OCI-M1 (cell line): ENCODE results near the gene PLA2G6.
A peak's percentile ranks its signal among the peaks of the same experiment; 100 is the strongest.
"Not testable (repeated sequence)": the region's sequence is repeated elsewhere in the genome, so short reads cannot be mapped to it uniquely, and the experiment has no call there.

Experiments used
- DNase-seq: peaks from one replicate; lab custom pipeline; 2025; lab: John Stamatoyannopoulos, UW

Gene PLA2G6

DNA sequence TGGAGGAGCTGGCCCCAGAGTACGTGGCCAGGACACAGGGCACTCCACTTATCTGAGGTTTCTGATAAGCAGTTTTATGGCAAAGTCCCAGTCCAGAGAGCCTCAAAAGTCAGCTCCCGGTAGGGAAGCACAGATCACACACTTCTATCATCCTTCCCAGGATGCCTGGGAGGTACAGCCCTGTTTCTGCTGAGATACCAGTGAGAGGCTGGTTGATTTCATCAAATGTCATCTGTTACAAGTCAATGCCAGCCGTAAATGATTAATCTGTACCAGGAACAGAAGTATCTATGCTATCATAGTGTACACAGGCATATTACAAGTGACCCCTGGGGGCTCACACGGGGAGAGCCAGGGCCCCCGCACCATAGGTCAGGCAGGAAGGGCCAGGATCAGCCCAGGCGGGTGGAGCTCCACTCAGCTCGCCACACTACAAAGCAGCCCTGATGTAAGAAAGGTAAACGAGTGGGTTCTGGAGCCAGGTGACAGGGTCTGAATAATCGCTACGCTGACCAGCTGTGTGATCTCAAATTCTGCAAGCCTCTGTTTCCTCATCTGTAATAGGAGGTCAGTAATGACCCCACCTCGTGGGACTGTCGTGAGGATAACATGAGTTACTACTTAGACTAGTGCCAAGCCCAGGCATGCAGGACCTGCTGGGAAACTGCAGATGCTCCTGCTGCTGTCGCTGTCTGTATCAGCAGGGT lies 17.6 kb downstream of the PLA2G6 start:
- DNase-seq, result peak; percentile 41

DNA sequence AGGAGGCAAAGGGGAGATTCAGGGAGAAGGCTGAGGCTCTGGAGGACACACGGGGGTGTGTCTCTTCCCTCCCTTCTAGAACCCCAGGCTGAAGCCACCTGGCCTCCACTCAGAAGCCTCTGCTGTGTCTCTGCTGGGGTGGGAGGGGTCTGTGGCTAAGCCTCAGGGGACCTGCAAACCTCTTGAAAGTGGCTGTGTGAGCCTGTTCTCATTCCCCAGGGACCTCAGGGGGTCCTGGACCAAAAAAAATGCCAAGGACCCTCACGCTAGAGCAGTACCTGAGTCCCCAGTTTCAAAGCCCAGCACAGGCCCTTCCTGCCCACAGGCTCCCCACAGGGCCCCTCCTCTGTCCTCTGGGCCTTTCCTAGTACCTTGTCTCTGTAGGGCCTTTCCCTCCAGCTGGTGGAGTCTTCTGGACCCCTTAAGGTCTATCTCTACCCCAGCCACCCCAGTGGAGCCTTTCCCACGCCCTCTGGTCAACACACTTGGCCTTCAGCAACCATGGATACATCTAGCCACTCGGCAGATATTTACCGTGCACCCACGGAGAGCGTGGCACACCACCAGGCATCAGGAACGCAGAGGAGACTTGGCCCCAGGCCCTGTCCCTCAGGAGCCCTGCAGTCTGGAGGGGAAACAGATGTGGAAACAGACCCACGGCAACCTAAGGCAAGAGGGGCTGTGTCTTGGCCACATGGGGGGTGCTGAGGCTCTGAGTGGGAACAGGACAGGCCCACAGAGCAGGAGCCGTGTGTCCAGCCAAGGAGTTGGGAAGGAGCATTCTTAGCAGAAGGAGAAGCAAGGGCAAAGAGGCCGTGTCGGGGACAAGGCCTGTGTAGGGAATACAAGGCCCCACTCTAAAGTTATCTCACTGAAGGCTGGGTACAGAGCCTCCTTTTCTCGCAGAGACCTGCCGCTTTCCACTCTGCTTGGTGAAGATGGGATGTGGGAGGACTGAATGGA lies 18.5 kb downstream of the PLA2G6 start:
- DNase-seq, result no peak

DNA sequence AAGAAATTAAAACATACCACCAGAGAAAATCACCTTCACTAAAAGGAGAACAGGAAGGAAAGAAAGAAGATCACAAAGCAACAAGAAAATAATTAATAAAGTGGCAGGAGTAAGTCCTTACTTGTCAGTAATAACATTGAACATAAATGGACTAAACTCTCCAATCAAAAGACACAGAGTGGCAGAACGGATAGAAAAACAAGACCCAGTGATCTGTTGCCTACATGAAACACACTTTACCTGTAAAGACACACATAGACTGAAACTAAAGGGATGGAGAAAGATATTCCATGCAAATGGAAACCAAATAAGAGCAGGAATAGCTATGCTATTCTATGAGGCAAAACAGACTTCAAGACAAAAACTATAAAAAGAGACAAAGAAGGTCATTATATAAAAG lies 25.9 kb downstream of the PLA2G6 start:
- DNase-seq, result no peak

GRCh38 chr22:38154563-38154915 lies 27.1 kb downstream of the PLA2G6 start:
- not testable (repeated sequence) for DNase-seq

DNA sequence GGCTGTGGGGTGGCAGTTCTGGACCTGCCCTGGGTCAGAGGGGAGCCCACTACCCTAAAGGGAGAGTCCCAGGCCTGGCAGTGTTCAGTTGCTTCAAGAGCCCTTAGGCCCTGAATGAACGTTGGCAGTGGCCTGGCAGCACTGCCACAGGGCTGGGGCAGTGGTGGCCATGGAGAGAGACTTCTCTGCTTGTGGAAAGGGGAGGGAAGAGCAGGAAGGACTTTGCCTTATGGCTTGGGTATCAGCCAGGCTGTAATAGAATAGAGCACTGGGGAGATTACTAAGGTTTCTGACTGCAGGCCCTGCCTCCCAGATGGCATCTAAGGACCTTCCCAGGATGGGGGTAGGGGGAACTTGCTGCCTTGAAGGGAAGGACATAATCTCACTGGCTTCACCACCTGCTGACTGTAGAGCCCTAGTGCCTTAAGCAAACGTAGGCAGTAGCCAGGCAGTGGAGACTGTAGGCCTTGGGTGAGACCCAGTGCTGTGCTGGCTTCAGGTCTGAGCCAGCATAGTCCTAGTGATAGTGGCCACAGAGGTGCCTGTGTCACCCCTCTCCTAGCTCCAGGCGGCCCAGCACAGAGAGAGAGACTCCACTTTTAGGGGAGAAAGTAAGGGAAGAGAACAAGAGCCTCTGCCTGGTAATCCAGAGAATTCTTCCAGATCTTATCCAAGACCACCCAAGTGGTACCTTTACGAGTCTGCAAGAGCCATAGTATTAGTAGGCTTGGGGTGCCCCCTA lies 27.6 kb downstream of the PLA2G6 start:
- DNase-seq, result peak; percentile 22

DNA sequence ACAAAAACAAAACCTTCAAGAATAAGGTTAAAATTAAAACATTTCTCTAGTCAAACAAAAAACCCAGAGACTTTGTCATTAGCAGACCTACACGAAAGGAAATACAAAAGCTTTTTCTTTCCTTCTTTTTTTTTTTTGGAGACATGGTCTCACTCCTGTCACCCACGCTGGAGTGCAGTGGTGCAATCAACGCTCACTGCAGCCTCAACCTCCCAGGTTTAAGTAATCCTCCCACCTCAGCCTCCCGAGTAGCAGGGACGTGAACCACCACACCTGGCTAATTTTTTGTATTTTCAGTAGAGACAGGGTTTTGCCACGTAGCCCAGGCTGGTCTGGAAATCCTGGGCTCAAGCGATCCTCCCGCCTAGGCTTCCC lies 30.5 kb downstream of the PLA2G6 start:
- DNase-seq, result no peak

DNA sequence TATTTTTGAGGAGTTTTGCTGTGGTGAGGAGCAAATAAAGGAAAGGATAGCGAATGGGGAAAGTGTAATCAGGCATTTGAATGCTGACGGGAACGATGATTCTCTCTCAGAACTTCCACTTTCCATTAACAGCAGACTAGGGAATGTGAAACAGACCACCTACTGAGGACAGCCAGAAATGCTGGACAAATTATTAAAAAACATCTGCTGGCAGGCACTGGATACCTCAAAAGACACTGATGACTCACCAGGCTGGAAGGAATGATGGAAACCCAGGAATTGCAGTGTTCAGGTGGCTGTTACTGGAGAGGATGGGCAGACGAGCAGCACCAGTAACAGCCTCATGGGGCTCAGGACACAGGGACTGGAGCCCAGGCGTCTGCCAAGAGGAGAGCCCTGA lies 33.4 kb downstream of the PLA2G6 start:
- peak; percentile 27 for DNase-seq

GRCh38 chr22:38146166-38146565 lies 35.5 kb downstream of the PLA2G6 start:
- DNase-seq, result not testable (repeated sequence)

GRCh38 chr22:38144025-38144405 lies 37.6 kb downstream of the PLA2G6 start:
- peak; percentile 34 for DNase-seq

- DNase-seq, result peak; percentile 55
Observed at GRCh38 chr22:38142606-38143005, 39.0 kb downstream of the PLA2G6 start.

- peak; percentile 27 for DNase-seq
Observed at GRCh38 chr22:38141217-38141973, 40.2 kb downstream of the PLA2G6 start.

GRCh38 chr22:38139901-38140300 lies 41.7 kb downstream of the PLA2G6 start:
- no peak for DNase-seq

GRCh38 chr22:38138961-38139360 lies 42.7 kb downstream of the PLA2G6 start:
- DNase-seq, result no peak

- DNase-seq, result no peak
Observed at GRCh38 chr22:38137876-38138687, 43.5 kb downstream of the PLA2G6 start.

- DNase-seq, result no peak
Observed at GRCh38 chr22:38136607-38137006, 45.0 kb downstream of the PLA2G6 start.

GRCh38 chr22:38135133-38135706 lies 46.4 kb downstream of the PLA2G6 start:
- peak; percentile 2 for DNase-seq

DNA sequence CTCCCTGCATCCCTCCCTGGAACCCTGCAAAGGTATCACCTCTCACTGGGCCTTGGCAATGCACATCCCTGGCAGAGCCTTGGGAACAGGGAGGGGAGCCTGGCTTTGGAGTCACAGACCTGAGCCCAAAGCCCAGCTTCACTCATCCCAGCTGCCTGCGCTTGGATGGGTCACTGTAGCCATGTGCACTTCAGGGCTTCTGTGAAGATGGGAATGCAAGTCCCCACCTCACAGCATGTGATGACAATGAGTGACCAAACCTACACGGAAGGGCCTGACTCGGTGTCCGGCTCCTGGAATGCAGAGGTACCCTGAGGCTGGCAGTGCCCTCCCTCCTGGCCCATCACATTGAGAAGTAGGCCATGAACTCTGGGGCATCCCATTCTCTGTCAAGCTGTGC lies 48.3 kb downstream of the PLA2G6 start:
- DNase-seq, result no peak

DNA sequence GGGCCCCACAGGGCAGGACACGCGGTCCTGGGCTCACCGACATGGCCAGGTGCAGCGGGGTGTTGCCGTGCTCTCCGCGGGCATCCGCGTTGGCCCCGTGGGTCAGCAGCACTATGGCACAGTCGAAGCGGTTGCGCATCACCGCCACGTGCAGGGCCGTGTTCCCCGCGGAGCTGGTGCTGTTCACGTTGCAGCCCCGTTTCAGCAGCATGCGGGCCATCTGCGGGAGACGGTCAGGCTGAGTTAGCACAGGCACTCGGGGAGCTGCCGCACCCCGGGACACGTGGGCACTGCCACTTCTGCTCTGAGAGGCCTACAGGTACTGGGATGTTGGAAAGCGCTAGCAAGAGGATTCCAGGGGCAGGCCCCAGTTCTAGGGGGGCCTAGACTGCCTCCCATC lies 48.8 kb downstream of the PLA2G6 start:
- no peak for DNase-seq

- no peak for DNase-seq
Observed at GRCh38 chr22:38132136-38132535, 49.5 kb downstream of the PLA2G6 start.

DNA sequence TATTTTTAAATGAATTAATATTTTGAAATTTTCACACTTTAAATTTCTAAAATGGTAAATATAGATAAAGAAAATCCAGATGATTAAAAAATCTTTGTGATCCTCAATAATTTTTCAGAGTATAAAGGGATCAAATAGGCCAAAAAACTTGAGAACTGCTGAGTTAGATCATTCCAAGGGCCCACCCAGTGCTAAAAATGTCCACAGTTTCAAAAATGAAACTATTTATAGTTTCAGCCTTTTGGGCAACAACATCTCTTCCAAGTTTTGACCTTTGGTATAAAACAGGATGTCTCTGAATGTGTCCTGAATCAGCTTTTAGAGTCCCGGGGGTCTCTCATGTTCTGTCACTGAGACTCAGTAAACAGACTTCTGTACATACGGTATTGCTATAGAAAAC lies 50.2 kb downstream of the PLA2G6 start:
- no peak for DNase-seq

DNA sequence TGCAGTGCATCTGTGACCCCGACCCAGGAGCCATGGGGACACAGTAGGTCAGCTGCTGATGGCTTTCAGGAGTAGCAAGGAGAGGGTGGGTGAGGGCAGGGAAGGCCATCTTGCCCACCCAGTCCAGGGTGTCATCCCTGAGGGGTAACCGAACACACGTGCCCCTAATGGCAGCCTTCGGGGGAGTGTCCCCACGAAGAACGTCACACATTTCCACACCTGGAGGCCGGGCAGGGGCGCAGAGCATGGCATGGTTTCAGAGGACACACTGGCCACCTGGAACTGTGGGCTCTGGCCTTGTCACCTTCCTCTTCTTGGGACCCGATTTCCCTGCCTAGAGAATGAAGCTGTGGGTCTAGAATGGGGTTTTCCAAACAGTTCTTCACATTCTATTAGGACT lies 51.8 kb downstream of the PLA2G6 start:
- no peak for DNase-seq
